Epithelial cell of esophagus (primary cell): ENCODE results near the gene KRTAP10-7.

Experiments used
- DNase-seq: peaks from one replicate; pipeline ENCODE4 v3.0.0; 2010; ENCODE audit warnings: low read depth
- H3K4me3 ChIP-seq: 2 replicates; pipeline ENCODE4 v1.5.1; 2011; ENCODE audit warnings: mild to moderate bottlenecking, low read length, control low read depth
- TF ChIP-seq, protein P1 (sequence below): IDR thresholded peaks from 2 replicates; pipeline ENCODE4 v1.5.1; 2011; ENCODE audit warnings: low read depth, mild to moderate bottlenecking, low read length, control low read depth, inconsistent platforms; ENCODE audit not compliant: insufficient read depth; ENCODE audit errors: missing control alignments

The KRTAP10-7 gene

DNA sequence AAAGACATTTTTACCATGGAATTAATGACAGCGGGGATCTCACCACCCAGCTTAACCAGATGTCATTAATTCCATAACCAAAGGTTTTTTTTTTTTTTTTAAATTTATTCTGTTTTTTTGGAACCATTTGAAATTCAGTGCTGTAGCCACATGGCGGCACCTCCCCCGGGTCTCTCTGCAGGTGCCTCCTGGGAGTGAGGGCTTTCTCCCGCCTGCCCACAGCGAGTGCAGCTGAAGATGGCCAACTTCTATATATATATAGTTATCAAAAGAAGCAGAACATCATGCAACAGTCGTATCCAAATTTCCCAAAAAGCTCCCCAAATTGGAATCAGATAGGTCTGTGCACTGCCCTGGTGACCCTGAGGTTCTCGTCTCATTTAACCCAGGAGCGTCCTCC, 15.1 kb downstream of the KRTAP10-7 start:
- no peak overlapping the region for H3K4me3 ChIP-seq
- no peak for DNase-seq
- TF ChIP-seq, protein P1, sequence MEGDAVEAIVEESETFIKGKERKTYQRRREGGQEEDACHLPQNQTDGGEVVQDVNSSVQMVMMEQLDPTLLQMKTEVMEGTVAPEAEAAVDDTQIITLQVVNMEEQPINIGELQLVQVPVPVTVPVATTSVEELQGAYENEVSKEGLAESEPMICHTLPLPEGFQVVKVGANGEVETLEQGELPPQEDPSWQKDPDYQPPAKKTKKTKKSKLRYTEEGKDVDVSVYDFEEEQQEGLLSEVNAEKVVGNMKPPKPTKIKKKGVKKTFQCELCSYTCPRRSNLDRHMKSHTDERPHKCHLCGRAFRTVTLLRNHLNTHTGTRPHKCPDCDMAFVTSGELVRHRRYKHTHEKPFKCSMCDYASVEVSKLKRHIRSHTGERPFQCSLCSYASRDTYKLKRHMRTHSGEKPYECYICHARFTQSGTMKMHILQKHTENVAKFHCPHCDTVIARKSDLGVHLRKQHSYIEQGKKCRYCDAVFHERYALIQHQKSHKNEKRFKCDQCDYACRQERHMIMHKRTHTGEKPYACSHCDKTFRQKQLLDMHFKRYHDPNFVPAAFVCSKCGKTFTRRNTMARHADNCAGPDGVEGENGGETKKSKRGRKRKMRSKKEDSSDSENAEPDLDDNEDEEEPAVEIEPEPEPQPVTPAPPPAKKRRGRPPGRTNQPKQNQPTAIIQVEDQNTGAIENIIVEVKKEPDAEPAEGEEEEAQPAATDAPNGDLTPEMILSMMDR = no peak

DNA sequence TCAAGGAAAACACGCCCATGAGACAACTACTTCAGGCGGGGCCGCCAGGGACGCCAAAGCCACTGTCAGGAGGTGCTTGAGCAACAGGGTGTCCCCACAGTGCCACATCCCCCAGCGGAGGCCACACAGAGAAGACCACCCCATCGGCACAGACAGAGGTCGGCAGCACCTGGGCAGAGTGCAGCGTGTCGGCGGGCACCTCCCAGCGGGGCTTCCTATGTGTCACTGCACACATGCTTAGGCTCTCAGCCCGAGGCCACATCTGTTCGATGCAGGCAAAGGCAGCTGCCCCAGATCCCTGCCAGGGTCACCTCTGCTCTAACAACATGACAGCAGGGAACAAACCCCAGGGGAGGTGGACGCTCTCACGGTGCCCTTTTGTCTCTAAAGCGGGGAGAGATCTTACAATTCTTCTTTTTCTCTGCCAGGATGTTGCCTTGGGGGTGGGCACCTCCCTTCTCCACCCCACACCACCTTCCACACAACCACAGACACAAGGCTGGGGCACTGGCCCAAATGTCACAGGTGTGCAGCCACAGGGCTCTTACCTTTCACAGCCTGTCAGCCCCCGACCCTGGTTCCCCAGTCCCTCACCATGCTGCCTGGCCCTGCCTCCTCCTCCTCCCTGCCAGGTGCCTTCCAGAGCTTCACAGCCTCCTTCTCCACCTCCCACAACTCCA, 15.7 kb downstream of the KRTAP10-7 start:
- TF ChIP-seq, protein P1 = no peak
- DNase-seq = no peak
- no peak overlapping the region for H3K4me3 ChIP-seq

DNA sequence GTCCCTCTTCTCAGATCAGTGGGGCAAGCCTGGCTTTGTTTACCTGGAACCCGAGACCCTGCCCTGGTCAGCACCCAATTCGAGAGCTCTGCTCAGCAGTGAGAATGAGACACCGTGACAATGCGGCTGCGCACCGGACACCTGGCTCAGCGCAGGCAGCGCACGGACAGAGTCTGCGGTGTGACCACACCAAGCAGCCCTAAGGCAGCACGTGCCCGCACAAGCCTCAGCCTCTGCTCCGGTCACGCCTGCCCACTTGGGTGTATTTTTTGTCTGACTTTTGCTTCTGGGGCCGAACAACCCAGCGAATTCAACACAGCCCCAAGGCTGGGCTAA, 16.2 kb downstream of the KRTAP10-7 start:
- DNase-seq = no peak
- H3K4me3 ChIP-seq = no peak overlapping the region
- TF ChIP-seq, protein P1 = no peak

DNA sequence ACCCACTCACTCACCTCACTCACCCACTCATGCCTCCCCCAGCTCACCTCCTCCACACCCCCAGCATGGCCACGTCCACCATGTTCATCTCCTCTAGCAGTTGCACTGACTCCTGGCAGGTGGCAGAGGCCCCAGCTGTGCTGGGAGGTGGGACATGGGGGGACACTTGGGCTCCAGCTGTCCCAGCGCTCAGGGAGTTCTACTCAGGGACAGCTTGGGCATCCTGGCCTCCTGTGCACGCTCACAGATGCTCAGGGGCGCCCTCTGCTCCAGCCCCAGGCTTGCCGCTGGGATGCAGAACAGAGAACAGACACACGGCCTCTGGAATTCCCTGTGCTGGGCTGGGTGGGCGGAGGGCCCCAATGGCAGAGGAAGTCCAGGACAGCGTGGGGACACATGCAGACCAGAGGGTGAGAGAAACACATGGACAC, 16.7 kb downstream of the KRTAP10-7 start:
- no peak for DNase-seq
- TF ChIP-seq, protein P1 = no peak
- H3K4me3 ChIP-seq = no peak overlapping the region

DNA sequence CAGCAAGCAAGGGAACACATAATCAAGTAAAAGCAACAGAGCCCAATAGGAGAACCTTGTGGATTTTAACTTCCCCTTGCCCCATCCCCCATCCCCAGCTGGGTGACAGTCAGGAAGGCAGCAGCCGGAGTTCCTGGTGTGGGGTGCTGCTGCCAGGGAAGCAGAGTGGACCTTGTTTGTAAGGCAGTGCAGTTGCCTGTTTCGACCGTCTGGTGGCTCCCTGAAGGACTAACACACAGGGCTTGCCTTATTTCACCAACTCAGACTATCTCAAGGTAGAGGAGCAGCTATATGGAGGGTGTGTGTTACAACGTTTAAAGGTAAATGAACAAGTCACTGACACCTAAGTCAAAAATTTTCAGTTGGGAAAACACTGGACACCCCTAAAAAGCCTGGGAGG, 18.1 kb downstream of the KRTAP10-7 start:
- H3K4me3 ChIP-seq = no peak overlapping the region
- DNase-seq = no peak
- TF ChIP-seq, protein P1 = no peak

DNA sequence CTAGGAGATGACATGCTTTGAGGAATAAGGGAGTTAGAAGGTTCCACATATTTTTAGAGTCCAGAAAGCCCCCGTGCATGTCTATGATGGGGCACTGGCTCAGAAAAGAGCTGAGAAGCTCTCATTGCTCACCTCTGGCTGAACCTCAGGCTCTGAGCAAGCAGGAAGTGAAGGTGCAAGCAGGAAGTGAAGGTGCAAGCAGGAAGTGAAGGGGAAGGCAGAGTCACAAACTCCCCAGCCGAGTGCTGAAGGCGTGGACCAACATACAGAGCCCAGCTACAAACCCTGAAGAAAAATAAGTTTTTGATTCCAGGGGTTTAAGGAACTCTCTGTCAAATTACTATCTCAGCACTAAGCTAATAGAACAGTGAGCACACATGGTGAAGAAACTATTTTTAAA, 18.5 kb downstream of the KRTAP10-7 start:
- no peak for DNase-seq
- TF ChIP-seq, protein P1 = no peak
- H3K4me3 ChIP-seq = no peak overlapping the region

DNA sequence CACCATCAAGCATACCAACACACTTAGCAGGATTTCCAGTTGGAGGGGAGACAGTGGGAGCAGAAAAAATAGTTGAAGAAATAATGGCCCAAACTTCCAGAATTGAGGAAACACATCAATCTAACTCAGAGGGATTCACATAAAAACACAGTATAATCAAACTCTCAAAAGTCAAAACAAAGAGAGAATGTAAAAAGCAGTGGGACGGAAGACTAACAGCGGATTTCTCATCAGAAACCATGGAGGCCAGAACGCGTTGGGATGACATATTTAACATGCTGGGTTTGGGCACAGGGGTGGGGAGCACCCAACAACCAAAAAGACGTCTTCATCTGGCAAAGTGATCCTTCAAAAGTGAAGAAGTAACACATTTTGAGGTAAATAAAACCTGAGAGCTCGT, 19.5 kb downstream of the KRTAP10-7 start:
- H3K4me3 ChIP-seq = no peak overlapping the region
- TF ChIP-seq, protein P1 = no peak

More for the DNA sequence above, 19.5 kb downstream of the KRTAP10-7 start:
- DNase-seq = no peak
